RWPE1 (cell line): ENCODE results near the gene UIMC1.
"Not testable (repeated sequence)": the region's sequence is repeated elsewhere in the genome, so short reads cannot be mapped to it uniquely, and the experiment has no call there.

Experiments used
- CTCF ChIA-PET: fragments of 350-600 bp; sonication (Branson Sonifier 250); formaldehyde crosslinking; extraction: SDS; loops from one replicate; lab custom pipeline; 2021; lab: Yijun Ruan, JAX
- POLR2A ChIA-PET: fragments of 400-600 bp; formaldehyde crosslinking; extraction: SDS; loops from one replicate; lab custom pipeline; 2020; ENCODE audit warnings: antibody characterized with exemption; ENCODE audit not compliant: low non-redundant PET; lab: Yijun Ruan, JAX
- DNase-seq: peaks from one replicate; pipeline ENCODE4 v3.0.0; 2012; ENCODE audit warnings: low spot score
- H3K27ac ChIP-seq: fragments of 450-650 bp; 2 replicates; pipeline ENCODE4 v1.5.1; 2017
- TF ChIP-seq, protein P1 (sequence below): fragments of 450-650 bp; conservative IDR thresholded peaks from 2 replicates; pipeline ENCODE4 v1.5.1; 2017; ENCODE audit warnings: low read depth, mild to moderate bottlenecking

Gene UIMC1

DNA sequence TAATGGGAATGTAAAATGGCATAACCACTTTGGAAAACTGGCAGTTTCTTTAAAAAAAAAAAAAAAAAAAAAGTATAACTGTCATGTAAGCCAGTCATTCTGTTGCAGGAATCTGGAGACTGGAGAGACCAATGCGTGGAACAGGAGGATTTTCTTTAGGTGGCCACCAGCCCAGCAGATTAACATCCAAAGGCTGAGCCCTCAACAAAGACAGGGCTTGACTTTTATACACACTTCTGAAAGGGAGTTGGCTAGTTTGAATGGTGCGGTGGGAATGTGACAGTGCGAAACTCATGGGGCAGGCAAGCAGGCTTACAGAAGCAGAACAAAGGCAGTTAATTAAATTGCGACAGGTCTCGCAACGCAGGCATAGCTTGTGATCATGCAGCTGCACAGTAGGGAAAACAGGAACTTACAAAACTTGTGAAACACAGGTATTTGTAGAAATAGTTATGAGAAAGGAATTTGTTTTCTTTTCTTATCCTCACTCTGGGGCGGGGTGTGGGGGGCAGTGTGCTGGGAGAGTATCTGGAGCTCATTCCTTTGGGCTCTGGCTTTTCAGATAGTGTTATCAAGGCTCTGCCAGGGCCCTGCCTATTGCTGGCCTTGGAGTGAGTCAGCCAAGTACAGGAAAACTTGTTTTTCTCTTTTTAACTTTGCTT, 12.0 kb downstream of the UIMC1 start:
- ChIA-PET CTCF (no interaction called here), POLR2A (no interaction called here)

DNA sequence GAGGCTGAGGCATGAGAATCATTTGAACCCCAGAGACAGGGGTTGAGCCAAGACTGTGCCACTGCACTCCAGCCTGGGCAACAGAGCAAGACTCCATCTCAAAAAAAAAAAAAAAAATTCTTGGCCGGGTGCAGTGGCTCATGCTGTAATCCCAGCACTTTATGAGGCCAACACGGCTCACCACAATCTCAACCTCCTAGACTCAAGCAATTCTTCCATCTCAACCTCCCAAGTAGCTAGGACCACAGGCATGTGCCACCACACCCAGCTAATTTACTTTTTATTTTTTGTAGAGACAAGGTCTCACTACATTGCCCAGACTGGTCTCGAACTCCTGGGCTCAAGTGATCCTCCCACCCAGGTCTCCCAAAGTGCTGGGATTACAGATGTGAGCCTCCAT, 13.5 kb downstream of the UIMC1 start:
- CTCF ChIA-PET, DNase-seq, H3K27ac ChIP-seq: not testable (repeated sequence)
- POLR2A ChIA-PET, result interaction anchor here (0.7 kb wide), 1 partner anchor 25 kb away, joined by 4 read pairs; no protein-coding TSS in a partner anchor

More for the DNA sequence above, 12.0 kb downstream of the UIMC1 start:
- TF ChIP-seq, protein P1, sequence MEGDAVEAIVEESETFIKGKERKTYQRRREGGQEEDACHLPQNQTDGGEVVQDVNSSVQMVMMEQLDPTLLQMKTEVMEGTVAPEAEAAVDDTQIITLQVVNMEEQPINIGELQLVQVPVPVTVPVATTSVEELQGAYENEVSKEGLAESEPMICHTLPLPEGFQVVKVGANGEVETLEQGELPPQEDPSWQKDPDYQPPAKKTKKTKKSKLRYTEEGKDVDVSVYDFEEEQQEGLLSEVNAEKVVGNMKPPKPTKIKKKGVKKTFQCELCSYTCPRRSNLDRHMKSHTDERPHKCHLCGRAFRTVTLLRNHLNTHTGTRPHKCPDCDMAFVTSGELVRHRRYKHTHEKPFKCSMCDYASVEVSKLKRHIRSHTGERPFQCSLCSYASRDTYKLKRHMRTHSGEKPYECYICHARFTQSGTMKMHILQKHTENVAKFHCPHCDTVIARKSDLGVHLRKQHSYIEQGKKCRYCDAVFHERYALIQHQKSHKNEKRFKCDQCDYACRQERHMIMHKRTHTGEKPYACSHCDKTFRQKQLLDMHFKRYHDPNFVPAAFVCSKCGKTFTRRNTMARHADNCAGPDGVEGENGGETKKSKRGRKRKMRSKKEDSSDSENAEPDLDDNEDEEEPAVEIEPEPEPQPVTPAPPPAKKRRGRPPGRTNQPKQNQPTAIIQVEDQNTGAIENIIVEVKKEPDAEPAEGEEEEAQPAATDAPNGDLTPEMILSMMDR, result no peak
- H3K27ac ChIP-seq, result peak overlapping the region; percentile 22
- peak; percentile 22 for DNase-seq

DNA sequence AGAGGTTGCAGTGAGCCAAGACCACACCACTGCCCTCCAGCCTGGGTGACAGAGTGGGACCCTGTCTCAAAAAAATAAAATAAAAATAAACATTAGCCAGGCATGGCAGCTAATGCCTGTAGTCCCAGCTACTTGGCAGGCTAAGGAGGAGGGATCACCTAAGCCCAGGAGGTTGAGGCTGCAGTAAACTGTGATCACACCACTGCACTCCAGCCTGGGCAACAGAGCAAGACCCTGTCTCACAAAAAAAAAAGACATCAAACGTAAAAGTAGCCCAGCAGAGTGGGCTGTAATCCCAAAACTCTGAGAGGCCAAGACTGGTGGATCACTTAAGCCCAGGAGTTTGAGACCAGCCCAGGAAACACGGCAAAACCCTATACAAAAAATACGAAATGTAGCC, 19.0 kb downstream of the UIMC1 start:
- ChIA-PET CTCF (no interaction called here), POLR2A (no interaction called here)
- H3K27ac ChIP-seq, result no peak overlapping the region
- TF ChIP-seq, protein P1, result no peak
- DNase-seq, result no peak

DNA sequence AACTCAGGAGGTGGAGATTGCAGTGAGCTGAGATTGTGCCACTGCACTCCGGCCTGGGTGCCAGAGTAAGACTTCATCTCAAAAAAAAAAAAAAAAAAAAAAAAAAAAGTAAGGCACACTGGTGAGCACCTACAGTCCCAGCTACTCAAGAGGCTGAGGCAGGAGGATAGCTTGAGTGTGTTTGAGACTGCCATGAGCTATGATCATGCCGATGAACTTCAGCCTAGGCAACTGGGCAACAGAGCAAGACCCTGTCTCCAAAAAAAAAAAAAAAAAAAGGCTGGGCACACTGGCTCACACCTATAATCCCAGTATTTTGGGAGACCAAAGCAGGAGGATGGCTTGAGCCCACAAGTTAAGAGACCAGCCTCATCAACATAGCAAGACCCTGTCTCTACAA, 20.3 kb downstream of the UIMC1 start:
- H3K27ac ChIP-seq, result no peak overlapping the region
- TF ChIP-seq, protein P1, result no peak
- ChIA-PET POLR2A (interaction anchor here (0.6 kb wide), 1 partner anchor 19 kb away, joined by 4 read pairs; no protein-coding TSS in a partner anchor), CTCF (interaction anchor here (1.0 kb wide), 1 partner anchor 328 kb away, joined by 4 read pairs; no protein-coding TSS in a partner anchor)
- DNase-seq, result no peak

DNA sequence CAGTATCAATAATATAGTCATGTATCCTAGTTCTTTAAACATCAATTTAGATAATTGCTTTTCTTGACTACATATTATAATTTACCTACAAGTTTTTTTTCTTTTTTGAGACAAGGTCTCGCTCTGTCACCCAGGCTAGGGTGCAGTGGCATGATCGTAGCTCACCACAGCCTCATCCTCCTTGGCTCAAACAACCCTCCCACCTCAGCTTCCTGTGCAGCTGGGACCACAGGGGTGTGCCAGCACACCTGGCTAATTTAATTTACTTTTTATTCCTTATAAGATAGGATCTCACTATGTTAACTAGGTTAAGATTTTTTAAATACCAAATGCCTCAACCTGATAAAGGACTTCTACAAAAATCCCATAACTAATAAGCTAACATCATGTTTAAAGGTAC, 21.1 kb downstream of the UIMC1 start:
- TF ChIP-seq, protein P1, result no peak
- ChIA-PET CTCF (no interaction called here), POLR2A (no interaction called here)
- H3K27ac ChIP-seq, result no peak overlapping the region
- no peak for DNase-seq

DNA sequence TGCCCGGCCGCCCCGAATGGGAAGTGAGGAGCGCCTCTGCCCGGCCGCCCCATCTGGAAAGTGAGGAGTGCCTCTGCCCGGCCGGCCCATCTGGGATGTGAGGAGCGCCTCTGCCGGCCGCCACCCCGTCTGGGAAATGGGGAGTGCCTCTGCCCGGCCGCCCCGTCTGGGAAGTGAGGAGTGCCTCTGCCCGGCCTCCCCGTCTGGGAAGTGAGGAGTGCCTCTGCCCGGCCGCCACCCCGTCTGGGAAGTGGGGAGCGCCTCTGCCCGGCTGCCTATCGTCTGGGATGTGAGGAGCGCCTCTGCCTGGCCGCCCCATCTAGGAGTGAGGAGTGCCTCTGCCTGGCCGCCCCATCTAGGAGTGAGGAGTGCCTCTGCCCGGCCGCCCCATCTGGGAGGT, 22.4 kb downstream of the UIMC1 start:
- CTCF ChIA-PET, H3K27ac ChIP-seq, DNase-seq, POLR2A ChIA-PET: not testable (repeated sequence)

DNA sequence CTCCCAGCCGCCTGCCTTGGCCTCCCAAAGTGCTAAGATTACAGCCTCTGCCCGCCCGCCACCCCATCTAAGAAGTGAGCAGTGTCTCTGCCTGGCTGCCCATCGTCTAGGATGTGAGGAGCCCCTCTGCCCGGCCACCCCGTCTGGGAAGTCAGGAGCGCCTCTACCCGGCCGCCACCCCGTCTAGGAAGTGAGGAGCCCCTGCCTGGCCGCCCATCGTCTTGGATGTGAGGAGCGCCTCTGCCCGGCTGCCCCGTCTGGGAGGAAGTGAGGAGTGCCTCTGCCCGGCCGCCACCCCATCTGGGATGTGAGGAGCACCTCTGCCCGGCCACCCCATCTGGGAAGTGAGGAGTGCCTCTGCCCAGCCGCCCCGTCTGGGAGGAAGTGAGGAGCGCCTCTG, 23.0 kb downstream of the UIMC1 start:
- POLR2A ChIA-PET, CTCF ChIA-PET, H3K27ac ChIP-seq, DNase-seq: not testable (repeated sequence)

DNA sequence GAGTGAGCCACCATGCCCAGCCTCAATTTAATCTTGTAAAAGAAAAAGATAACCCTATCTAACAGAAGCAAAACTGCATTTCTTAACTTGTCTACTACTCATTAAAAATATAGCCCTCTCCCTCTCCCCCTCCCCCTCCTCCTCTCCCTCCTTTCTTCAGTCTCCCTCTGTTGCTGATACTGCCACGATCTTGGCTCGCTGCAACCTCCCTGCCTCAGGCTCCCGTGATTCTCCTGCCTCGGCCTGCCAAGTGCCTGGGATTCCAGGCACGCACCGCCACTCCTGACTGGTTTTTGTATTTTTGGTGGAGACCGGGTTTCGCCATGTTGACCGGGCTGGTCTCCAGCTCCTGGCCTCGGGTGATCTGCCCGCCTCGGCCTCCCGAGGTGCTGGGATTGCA, 23.5 kb downstream of the UIMC1 start:
- POLR2A ChIA-PET, CTCF ChIA-PET, DNase-seq, H3K27ac ChIP-seq: not testable (repeated sequence)
